ENCODE data around the gene GSTCD. TPM values are rescaled to one million over a fixed set of nuclear protein-coding genes. Genes with fewer than 3 reads are reported as not detected.

GSTCD gene
- total RNA-seq, 1 experiment from 2014 or later, result 17.9 TPM

- Histone ChIP-seq H4K20me1 (ENCODE audit: control insufficient read depth, insufficient read depth, insufficient read length) (no peaks in the 10 kb centered on the region), H3K9me3 (ENCODE audit: control insufficient read depth, low read depth, low read length) (no peaks in the 10 kb centered on the region), H3K4ac (ENCODE audit: low read depth, low read length) (no peak overlapping the region), H2BK12ac (ENCODE audit: insufficient read length, low read depth, low read length) (no peak overlapping the region), H3K23ac (ENCODE audit: insufficient read length, low read depth, low read length) (no peak overlapping the region), H3K56ac (ENCODE audit: insufficient read length, low read depth, low read length) (no peak overlapping the region), H2BK20ac (ENCODE audit: low read depth, low read length, poor library complexity, severe bottlenecking) (no peak overlapping the region), H4K8ac (replicated peaks; ENCODE audit: insufficient read length, low read depth, low read length) (no peak overlapping the region), H3K14ac (ENCODE audit: insufficient read depth, low read length) (no peak overlapping the region), H3K27ac (ENCODE audit: insufficient read length, low read depth, low read length) (no peak overlapping the region), H3K79me2 (ENCODE audit: insufficient read depth, low read length) (no peaks in the 10 kb centered on the region), H4K5ac (ENCODE audit: insufficient read length, low read depth, low read length) (no peak overlapping the region), H3K4me1 (ENCODE audit: insufficient read depth, low read length) (no peaks in the 10 kb centered on the region), H3K79me1 (ENCODE audit: insufficient read depth, low read depth, low read length, poor library complexity, severe bottlenecking) (no peaks in the 10 kb centered on the region), H3T11ph (ENCODE audit: low read length) (no peak overlapping the region), H3K27me3 (ENCODE audit: insufficient read depth, low read length) (no peaks in the 10 kb centered on the region), H3K4me2 (ENCODE audit: insufficient read depth, insufficient read length, low read length) (no peak overlapping the region), H2AFZ (ENCODE audit: low read length) (no peak overlapping the region), H2BK5ac (ENCODE audit: insufficient read length, low read length) (no peak overlapping the region), H3K18ac (ENCODE audit: insufficient read length, low read depth, low read length) (no peak overlapping the region), H3K9ac (ENCODE audit: extremely low read depth, insufficient read length, low read length) (no peak overlapping the region), H4K91ac (ENCODE audit: insufficient read length, low read depth, low read length) (no peak overlapping the region), H2AK5ac (ENCODE audit: insufficient read length, low read length) (no peak overlapping the region), H2BK15ac (ENCODE audit: low read depth, low read length) (no peak overlapping the region), H3K23me2 (ENCODE audit: insufficient read length, low read depth, low read length, poor library complexity, severe bottlenecking) (no peaks in the 10 kb centered on the region), H2BK120ac (ENCODE audit: low read depth, low read length, poor library complexity, severe bottlenecking) (no peak overlapping the region)
- no peaks in the 10 kb centered on the region for H3K9me3 Mint-ChIP-seq
- peaks cover 8 to 23% (median 9%) of the 10 kb centered on the region in 3 experiments; a peak in 6 of 7 replicates for H3K36me3 Mint-ChIP-seq (ENCODE audit: insufficient read depth in 1 of 3, low read depth in 3 of 3)
- no peak overlapping the region for H3K4me3 Mint-ChIP-seq
- H3K27me3 Mint-ChIP-seq (ENCODE audit: low read depth), result no peaks in the 10 kb centered on the region
- TF ChIP-seq CTCF (conservative IDR thresholded peaks at IDR 0.05), result no peak
- no peaks in the 10 kb centered on the region; a peak in 1 of 4 replicates for H3K4me1 Mint-ChIP-seq
- no peak for DNase-seq
- no CpG with 5 or more reads among the region's 1 CpG for WGBS (ENCODE audit: extremely low coverage, insufficient read length, low lambda C conversion rate)
- H3K27ac Mint-ChIP-seq, result no peak overlapping the region
These were observed 129.5 kb downstream of the GSTCD start for GRCh38 chr4:105838082-105838481.
